ENCODE measurements around the gene CD8B. TPM values are rescaled to one million over a fixed set of nuclear protein-coding genes. Genes with fewer than 3 reads are reported as not detected.
"Not testable (repeated sequence)": the region's sequence is repeated elsewhere in the genome, so short reads cannot be mapped to it uniquely, and the experiment has no call there.

Gene CD8B
- total and polyA plus RNA-seq, 2 of the 8 experiments (the other 6 are each of a cell fraction or from before 2014, with no cell fraction given): 0.35 to 0.63 TPM

DNA sequence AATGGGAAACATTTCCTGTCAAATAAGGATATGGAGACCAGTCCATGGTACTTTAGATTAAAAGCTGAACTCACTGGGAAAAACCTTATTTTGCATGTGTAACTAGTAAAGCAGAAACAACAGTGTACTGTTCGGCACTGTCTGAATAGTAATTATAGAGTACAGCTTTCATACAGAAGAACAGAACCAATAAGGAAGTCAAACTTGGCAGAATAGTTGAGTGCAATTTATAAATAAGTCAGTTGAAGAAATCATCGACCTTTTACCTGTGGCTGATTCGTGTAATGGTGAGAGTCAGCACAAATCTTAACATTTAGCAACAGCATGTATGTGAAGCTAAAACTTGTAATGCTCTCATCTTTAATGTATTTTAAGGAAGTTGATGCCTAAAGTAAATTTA lies 24.3 kb upstream of the CD8B start:
- FAIRE-seq; H3K23ac ChIP-seq (ENCODE audit: insufficient read length); CTCF ChIA-PET (ENCODE audit: partially characterized antibody): not testable (repeated sequence)

DNA sequence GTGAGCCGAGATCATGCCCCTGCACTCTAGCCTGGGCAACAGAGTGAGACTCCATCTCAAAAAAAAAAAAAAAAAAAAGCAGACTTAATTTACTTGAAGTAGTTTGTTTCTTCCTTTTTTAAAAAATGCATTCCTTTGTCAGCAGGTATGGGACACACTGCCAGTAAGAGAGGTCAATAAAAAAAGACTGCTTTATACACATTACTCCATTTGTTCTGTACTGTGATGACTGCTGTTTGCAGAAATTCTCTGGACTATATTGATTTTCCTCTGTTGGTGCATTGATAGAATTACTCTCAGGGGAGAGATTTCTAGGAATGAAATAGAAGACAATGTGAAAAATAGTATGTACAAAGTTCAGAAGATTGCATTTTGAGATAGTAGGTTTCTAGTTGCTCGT lies 21.2 kb upstream of the CD8B start:
- H2BK20ac ChIP-seq (ENCODE audit: low read length); H3K14ac ChIP-seq (ENCODE audit: insufficient read length); H3K4me3 ChIP-seq (ENCODE audit: extremely low read depth in 1 of 4, insufficient read depth in 2 of 4, low read depth in 3 of 4, low read length in 4 of 4); H3K9ac ChIP-seq (replicated peaks in 1 of 4; ENCODE audit: extremely low read depth in 1 of 4, low read depth in 3 of 4, low read length in 3 of 4); H3K9me3 ChIP-seq (ENCODE audit: insufficient read depth in 2 of 2, low read depth in 1 of 2, low read length in 1 of 2); FAIRE-seq; H4K91ac ChIP-seq (replicated peaks; ENCODE audit: insufficient read length, low read length); H3K23ac ChIP-seq (ENCODE audit: insufficient read length); H3K4ac ChIP-seq (replicated peaks; ENCODE audit: insufficient read length, low read depth, low read length); H2BK15ac ChIP-seq (ENCODE audit: low read length); H3K27ac ChIP-seq (ENCODE audit: low read depth, low read length); H3K79me1 ChIP-seq (ENCODE audit: low read depth, low read length); H3K4me2 ChIP-seq (ENCODE audit: insufficient read depth in 1 of 2, low read depth in 2 of 2, low read length in 2 of 2); H4K5ac ChIP-seq (ENCODE audit: insufficient read length, low read depth, low read length); H3K23me2 ChIP-seq (ENCODE audit: low read depth, low read length); H2AK5ac ChIP-seq (ENCODE audit: low read depth, low read length); H3K36me3 ChIP-seq (ENCODE audit: control insufficient read depth in 2 of 4, insufficient read depth in 4 of 4, low read length in 3 of 4); H4K20me1 ChIP-seq (replicated peaks in 1 of 2; ENCODE audit: control insufficient read depth in 1 of 2, insufficient read depth in 2 of 2, low read length in 2 of 2); H3K56ac ChIP-seq (replicated peaks; ENCODE audit: insufficient read length, low read depth, low read length); H4K8ac ChIP-seq (ENCODE audit: extremely low read depth, insufficient read depth, low read length); H3K79me2 ChIP-seq (ENCODE audit: control insufficient read depth in 1 of 2, insufficient read depth in 2 of 2, low read length in 2 of 2); H2BK12ac ChIP-seq (ENCODE audit: low read depth, low read length); H3K4me1 ChIP-seq (replicated peaks in 1 of 4; ENCODE audit: control insufficient read depth in 3 of 4, insufficient read depth in 4 of 4, low read length in 3 of 4); POLR2A ChIA-PET (ENCODE audit: partially characterized antibody); H2AFZ ChIP-seq (ENCODE audit: low read length); H2BK120ac ChIP-seq (replicated peaks; ENCODE audit: low read depth, low read length); CTCF ChIA-PET (ENCODE audit: partially characterized antibody); H3K18ac ChIP-seq (ENCODE audit: extremely low read depth, low read length); DNase-seq (ENCODE audit: low read depth in 1 of 2, low spot score in 2 of 2); H3K27me3 ChIP-seq (replicated peaks in 1 of 4; ENCODE audit: control insufficient read depth in 3 of 4, extremely low read depth in 1 of 4, insufficient read depth in 3 of 4, low read length in 3 of 4); H2BK5ac ChIP-seq (ENCODE audit: low read depth, low read length): not testable (repeated sequence)
- 100% methylated on average over 1 of the region's 2 CpGs; no CpG with 5 or more reads in 1 of the 2 experiments for WGBS, 2 experiments (ENCODE audit: extremely low coverage in 1 of 2, insufficient coverage in 1 of 2, insufficient read length in 1 of 2, insufficient replicate concordance in 2 of 2, low coverage in 1 of 2, low lambda C conversion rate in 2 of 2, missing lambda C conversion rate in 1 of 2)

More for the DNA sequence above, 24.3 kb upstream of the CD8B start:
- H2AFZ ChIP-seq (ENCODE audit: low read length); DNase-seq (ENCODE audit: low read depth in 1 of 2, low spot score in 2 of 2); H2BK5ac ChIP-seq (ENCODE audit: low read depth, low read length); H4K8ac ChIP-seq (ENCODE audit: extremely low read depth, insufficient read depth, low read length); H3K18ac ChIP-seq (ENCODE audit: extremely low read depth, low read length); H3K79me2 ChIP-seq (ENCODE audit: control insufficient read depth in 1 of 2, insufficient read depth in 2 of 2, low read length in 2 of 2); POLR2A ChIA-PET (ENCODE audit: partially characterized antibody); H3K23me2 ChIP-seq (ENCODE audit: low read depth, low read length); H4K91ac ChIP-seq (replicated peaks; ENCODE audit: insufficient read length, low read length); H3K9me3 ChIP-seq (ENCODE audit: insufficient read depth in 2 of 2, low read depth in 1 of 2, low read length in 1 of 2); H3K36me3 ChIP-seq (ENCODE audit: control insufficient read depth in 2 of 4, insufficient read depth in 4 of 4, low read length in 3 of 4); H3K14ac ChIP-seq (ENCODE audit: insufficient read length); H4K5ac ChIP-seq (ENCODE audit: insufficient read length, low read depth, low read length); H3K27me3 ChIP-seq (replicated peaks in 1 of 4; ENCODE audit: control insufficient read depth in 3 of 4, extremely low read depth in 1 of 4, insufficient read depth in 3 of 4, low read length in 3 of 4); H3K27ac ChIP-seq (ENCODE audit: low read depth, low read length); H3K4me1 ChIP-seq (replicated peaks in 1 of 4; ENCODE audit: control insufficient read depth in 3 of 4, insufficient read depth in 4 of 4, low read length in 3 of 4); H3K79me1 ChIP-seq (ENCODE audit: low read depth, low read length); H2AK5ac ChIP-seq (ENCODE audit: low read depth, low read length); H2BK20ac ChIP-seq (ENCODE audit: low read length); H2BK12ac ChIP-seq (ENCODE audit: low read depth, low read length); H3K4me3 ChIP-seq (ENCODE audit: extremely low read depth in 1 of 4, insufficient read depth in 2 of 4, low read depth in 3 of 4, low read length in 4 of 4); H4K20me1 ChIP-seq (replicated peaks in 1 of 2; ENCODE audit: control insufficient read depth in 1 of 2, insufficient read depth in 2 of 2, low read length in 2 of 2); H3K9ac ChIP-seq (replicated peaks in 1 of 4; ENCODE audit: extremely low read depth in 1 of 4, low read depth in 3 of 4, low read length in 3 of 4); H3K4ac ChIP-seq (replicated peaks; ENCODE audit: insufficient read length, low read depth, low read length); H2BK120ac ChIP-seq (replicated peaks; ENCODE audit: low read depth, low read length); H3K4me2 ChIP-seq (ENCODE audit: insufficient read depth in 1 of 2, low read depth in 2 of 2, low read length in 2 of 2); H2BK15ac ChIP-seq (ENCODE audit: low read length); H3K56ac ChIP-seq (replicated peaks; ENCODE audit: insufficient read length, low read depth, low read length): not testable (repeated sequence)
- whole genome bisulfite sequencing, 2 experiments (ENCODE audit: extremely low coverage in 1 of 2, insufficient coverage in 1 of 2, insufficient read length in 1 of 2, insufficient replicate concordance in 2 of 2, low coverage in 1 of 2, low lambda C conversion rate in 2 of 2, missing lambda C conversion rate in 1 of 2): no CpG with 5 or more reads among the region's 3 CpGs

Measured in H1 (cell line).